Glomerular visceral epithelial cell (primary cell): ENCODE results near the gene TERT.

ENCODE experiments used
- DNase-seq: peaks from one replicate; pipeline ENCODE4 v3.0.0-alpha.2; 2016; ENCODE audit errors: extremely low spot score

TERT gene

GRCh38 chr5:1219098-1219767, 75.6 kb downstream of the TERT start:
- no peak for DNase-seq

DNA sequence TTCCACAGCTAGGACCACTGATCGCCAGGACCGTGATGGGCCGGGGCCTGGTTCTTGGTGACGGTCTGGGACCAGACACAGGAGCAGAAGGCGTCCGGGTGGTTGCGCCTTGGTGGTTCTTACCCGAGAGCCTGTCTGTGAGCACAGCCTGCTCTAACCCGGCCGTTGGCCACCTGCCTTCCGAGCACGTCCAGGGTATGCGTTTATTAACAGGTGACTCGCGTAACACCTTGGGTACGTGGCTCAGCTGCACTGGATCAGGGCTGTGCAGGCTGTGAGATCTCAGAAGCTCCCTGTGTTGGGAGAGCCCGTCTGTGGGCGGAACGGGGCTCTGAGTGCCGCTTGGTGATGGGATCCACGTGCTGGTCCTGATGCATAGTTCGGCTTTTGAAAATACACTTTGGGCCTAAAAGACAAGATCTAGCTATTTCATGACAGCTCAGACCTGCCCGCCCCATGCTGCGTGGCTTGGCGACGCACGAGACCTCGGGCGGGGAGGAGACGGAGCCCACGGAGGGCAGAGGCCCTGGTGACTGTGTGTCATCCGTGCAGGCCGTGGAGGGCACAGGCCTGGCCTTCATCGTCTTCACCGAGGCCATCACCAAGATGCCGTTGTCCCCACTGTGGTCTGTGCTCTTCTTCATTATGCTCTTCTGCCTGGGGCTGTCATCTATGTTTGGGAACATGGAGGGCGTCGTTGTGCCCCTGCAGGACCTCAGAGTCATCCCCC, 76.4 kb downstream of the TERT start:
- no peak for DNase-seq

GRCh38 chr5:1217596-1218206, 77.2 kb downstream of the TERT start:
- DNase-seq = no peak

GRCh38 chr5:1216918-1217295, 78.0 kb downstream of the TERT start:
- DNase-seq = no peak

DNA sequence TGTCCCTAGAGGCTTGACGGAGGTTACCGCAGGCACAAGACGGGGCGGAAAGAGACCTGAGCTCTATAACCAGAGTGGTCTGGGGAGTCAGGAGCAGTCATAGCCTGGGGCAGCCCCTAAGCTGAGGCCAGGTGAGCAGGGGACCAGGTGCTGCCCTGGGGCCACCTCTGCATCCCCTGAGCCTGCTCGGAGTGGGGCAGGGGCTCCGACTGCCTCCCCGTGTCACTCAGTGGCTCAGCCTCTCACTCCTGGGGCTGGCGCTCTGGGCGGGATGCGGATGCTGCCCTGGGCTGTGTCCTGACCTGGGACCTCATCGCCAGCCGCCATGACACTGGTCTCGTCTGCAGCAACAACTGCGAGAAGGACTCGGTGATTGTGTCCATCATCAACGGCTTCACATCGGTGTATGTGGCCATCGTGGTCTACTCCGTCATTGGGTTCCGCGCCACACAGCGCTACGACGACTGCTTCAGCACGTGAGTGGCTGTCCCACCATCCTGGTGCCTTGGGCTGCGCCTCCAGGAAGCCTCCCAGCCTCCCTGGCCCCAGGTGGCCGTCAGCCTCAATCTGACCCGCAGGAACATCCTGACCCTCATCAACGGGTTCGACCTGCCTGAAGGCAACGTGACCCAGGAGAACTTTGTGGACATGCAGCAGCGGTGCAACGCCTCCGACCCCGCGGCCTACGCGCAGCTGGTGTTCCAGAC, 78.5 kb downstream of the TERT start:
- no peak for DNase-seq

DNA sequence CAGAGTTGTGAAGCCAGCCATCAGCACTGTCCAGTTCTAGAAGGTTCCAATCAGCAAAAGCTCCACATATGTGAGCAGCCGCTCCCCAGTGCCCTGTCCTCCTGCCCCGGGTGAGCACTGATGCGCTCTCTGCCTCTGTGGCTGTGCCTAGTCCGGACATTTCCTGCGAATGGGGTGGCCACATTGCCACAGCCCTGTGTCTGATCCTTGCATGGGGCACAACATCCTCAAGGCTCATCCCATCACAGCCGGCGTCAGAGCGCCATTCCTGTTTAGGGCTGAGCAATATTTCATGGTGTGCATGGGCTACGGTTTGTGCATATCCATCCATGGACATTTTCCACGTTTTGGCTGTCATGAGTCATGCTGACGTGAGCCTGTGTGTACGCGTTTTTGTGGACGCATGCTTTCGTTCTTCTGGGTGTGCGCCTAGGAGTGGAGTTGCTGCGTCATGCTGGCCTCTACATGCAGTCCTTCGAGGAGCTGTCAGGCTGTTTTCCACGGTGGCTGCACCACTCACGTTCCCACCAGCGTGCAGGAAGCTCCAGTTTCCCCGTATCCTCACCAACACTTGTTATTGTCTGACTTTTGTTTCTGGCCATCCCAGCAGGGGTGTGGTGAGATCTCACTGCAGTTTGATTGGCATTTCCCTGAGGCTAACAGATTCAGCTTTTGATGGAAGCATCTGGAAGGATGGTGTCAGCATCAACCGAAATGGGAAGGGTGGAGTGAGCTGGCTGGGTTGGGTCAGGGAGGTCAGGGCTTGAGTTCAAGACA, 79.4 kb downstream of the TERT start:
- DNase-seq = no peak

DNA sequence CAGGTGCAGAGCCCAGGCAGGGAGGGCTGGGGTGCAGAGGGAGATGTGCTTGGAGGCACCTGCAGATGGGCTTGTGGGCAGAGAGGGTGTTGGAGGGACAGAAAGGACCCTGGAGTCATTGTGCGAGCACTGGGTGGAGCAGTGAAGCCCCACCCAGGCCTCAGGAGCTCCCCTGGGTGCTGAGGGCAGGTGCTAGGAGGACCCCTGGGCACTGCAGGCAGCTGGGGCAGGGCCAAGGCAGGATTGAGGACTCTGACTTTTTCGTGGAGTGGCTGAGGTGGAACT, 80.0 kb downstream of the TERT start:
- no peak for DNase-seq

- no peak for DNase-seq
These were observed 80.5 kb downstream of the TERT start for GRCh38 chr5:1214163-1214935.

DNA sequence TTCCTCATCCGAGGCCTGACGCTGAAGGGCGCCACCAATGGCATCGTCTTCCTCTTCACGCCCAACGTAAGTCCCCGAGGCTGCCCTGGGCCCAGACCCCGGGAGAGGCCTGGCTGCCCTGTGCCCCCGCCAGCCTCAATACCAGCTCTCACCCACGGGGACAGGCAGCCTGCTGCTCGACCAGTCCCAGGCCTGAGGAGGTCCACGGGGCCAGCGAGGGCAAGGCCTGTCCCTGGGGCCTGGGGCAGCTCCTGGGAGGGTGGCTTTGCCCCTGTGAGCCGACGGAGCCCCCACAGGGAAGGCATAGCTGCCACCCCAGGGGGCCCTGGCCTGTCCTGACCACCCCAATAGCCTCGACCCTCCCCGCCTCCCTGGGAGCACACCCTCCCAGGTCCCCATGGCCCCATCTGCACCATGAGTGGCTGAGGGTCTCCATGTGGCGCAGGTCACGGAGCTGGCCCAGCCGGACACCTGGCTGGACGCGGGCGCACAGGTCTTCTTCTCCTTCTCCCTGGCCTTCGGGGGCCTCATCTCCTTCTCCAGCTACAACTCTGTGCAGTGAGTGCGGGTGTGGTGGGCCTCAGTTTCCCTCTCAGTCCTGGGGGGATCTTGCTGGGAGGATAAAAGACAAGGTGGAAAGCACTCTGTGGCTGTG, 81.2 kb downstream of the TERT start:
- no peak for DNase-seq

DNA sequence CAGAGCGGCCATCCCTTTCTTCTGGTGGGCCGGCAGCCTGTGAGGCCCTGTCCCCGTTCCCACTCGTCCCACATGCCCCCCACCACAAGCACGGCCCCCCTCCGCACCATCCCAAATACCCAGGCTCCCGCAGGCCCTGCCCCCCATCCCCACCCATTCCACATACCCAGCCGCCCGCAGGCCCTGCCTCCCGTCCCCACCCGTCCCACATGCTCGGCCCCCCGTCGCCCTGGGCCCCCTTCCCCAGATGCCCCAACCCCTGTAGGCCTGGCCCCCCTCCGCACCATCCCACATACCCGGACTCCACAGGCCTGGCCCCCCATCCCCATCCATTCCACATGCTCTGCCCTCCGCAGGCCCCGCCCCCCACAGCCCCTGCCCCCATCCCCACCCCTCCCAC, 82.0 kb downstream of the TERT start:
- DNase-seq = no peak

DNA sequence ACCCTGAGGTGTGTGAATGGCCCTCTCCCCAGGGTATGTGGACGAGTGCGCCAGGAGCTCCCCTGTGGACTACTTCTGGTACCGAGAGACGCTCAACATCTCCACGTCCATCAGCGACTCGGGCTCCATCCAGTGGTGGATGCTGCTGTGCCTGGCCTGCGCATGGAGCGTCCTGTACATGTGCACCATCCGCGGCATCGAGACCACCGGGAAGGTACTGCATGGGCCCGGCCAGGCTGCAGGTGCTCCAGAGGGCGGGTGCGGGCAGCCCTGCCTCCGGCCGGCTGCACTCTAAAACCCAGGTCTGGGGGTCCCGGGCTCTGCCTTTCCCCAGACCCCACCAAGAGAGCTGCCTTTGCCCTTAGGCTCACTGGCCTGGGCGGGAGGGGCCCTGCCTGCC, 82.6 kb downstream of the TERT start:
- DNase-seq = no peak

DNA sequence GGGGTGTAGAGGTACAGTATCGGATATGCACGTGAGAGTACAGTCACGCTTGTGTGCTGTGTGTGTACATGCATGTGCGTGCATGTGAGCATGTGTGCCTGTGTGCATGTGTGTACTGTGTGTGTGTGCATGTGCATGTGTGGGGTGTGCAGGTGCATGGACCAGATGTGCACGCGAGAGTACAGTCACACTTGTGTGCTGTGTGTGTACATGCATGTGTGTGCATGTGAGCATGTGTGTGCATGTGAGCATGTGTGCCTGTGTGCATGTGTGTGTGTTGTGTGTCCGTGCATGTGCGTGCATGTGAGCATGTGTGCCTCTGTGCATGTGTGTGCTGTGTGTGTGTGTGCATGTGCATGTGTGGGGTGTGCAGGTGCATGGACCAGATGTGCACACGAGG, 83.2 kb downstream of the TERT start:
- DNase-seq = no peak

DNA sequence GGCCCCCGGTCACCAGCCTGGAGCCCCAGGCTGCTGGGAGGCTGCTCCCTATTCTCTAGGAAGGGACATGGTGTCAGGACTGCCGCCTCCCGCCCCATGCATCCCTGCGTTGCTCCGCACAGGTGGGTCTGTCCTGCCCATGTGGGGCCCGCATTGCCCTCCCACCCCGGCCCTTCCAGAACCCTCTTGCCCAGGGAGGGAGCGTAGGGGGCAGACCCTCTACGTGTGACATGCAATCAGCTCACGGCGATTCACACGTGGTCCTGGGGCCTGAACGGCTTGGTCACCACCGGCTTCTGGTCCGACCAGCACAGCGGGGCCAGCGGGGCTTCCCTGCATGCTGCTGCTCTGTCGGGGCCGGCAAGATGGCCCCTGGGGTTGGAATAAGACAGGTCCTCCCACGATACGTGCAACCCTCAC, 84.0 kb downstream of the TERT start:
- DNase-seq = no peak

GRCh38 chr5:1209896-1210776, 84.7 kb downstream of the TERT start:
- no peak for DNase-seq

GRCh38 chr5:1209489-1209852, 85.4 kb downstream of the TERT start:
- no peak for DNase-seq

GRCh38 chr5:1208743-1209488, 86.0 kb downstream of the TERT start:
- peak; percentile 48 for DNase-seq

- no peak for DNase-seq
These were observed 86.6 kb downstream of the TERT start for GRCh38 chr5:1208221-1208742.

GRCh38 chr5:1207555-1207954, 87.3 kb downstream of the TERT start:
- DNase-seq = no peak
